Liver (tissue), 9 donors: ENCODE results near the gene DAB1. TPM values are rescaled to one million over a fixed set of nuclear protein-coding genes. Genes with fewer than 3 reads are reported as not detected.

ENCODE experiments used
- DNase-seq: peaks from one replicate; pipeline ENCODE4 v3.0.0-alpha.2; 2017; ENCODE audit warnings: low spot score
- H3K27ac ChIP-seq, 2 donors: one replicate each; pipeline ENCODE4 v1.7.0; 2013; ENCODE audit warnings: inconsistent platforms in 2 of 2, low read length in 2 of 2, control low read depth in 1 of 2, low read depth in 1 of 2, mild to moderate bottlenecking in 1 of 2
- H3K27me3 ChIP-seq, 4 donors: one replicate each; pipeline versions ENCODE4 v1.6.1 to v1.7.0; 2013; ENCODE audit warnings: low read length in 3 of 4, inconsistent platforms in 1 of 4, mild to moderate bottlenecking in 1 of 4, moderate library complexity in 1 of 4; ENCODE audit not compliant: control insufficient read depth in 4 of 4, insufficient read depth in 4 of 4
- H3K36me3 ChIP-seq, 4 donors: one replicate each; pipeline versions ENCODE4 v1.6.1 to v1.7.0; 2013; ENCODE audit warnings: low read length in 3 of 4, mild to moderate bottlenecking in 3 of 4, low read depth in 1 of 4, moderate library complexity in 1 of 4; ENCODE audit not compliant: control insufficient read depth in 4 of 4, insufficient read depth in 3 of 4
- H3K4me1 ChIP-seq, 4 donors: one replicate each; pipeline versions ENCODE4 v1.6.1 to v1.7.0; 2013; ENCODE audit warnings: low read length in 3 of 4, mild to moderate bottlenecking in 3 of 4, moderate library complexity in 1 of 4; ENCODE audit not compliant: control insufficient read depth in 4 of 4, insufficient read depth in 4 of 4
- H3K4me3 ChIP-seq, 3 donors: one replicate each; pipeline versions ENCODE4 v1.6.1 to v1.7.0; 2013; ENCODE audit warnings: low read length in 3 of 3, control low read depth in 1 of 3, low read depth in 1 of 3, mild to moderate bottlenecking in 1 of 3
- H3K9ac ChIP-seq, 2 donors: one replicate each; pipeline ENCODE4 v1.7.0; 2013; ENCODE audit warnings: low read length in 2 of 2, mild to moderate bottlenecking in 2 of 2, moderate library complexity in 2 of 2, control low read depth in 1 of 2, low read depth in 1 of 2
- H3K9me3 ChIP-seq, 4 donors: one replicate each; pipeline versions ENCODE4 v1.6.1 to v1.7.0; 2013; ENCODE audit warnings: low read length in 3 of 4; ENCODE audit not compliant: control insufficient read depth in 4 of 4
- ATF3 ChIP-seq: IDR thresholded peaks from 2 replicates; pipeline ENCODE4 v1.6.1; 2016; ENCODE audit warnings: antibody characterized with exemption
- EGR1 ChIP-seq, 2 donors: IDR thresholded peaks; 2 replicates each; pipeline ENCODE4 v1.6.1; 2016 to 2018; ENCODE audit warnings: antibody characterized with exemption in 2 of 2, low read depth in 2 of 2
- FOXA1 ChIP-seq: IDR thresholded peaks from 2 replicates; pipeline ENCODE4 v1.6.1; 2016; ENCODE audit warnings: antibody characterized with exemption
- FOXA2 ChIP-seq: IDR thresholded peaks from 2 replicates; pipeline ENCODE4 v1.6.1; 2016; ENCODE audit warnings: antibody characterized with exemption
- GABPA ChIP-seq, 2 donors: IDR thresholded peaks in 1 of 2; conservative IDR thresholded peaks in 1 of 2; 2 replicates each; pipeline ENCODE4 v1.6.1; 2016; ENCODE audit warnings: antibody characterized with exemption in 2 of 2, mild to moderate bottlenecking in 1 of 2, moderate library complexity in 1 of 2
- HNF4A ChIP-seq, 2 donors: conservative IDR thresholded peaks; 2 replicates each; pipeline ENCODE4 v1.6.1; 2016; ENCODE audit warnings: antibody characterized with exemption in 2 of 2, mild to moderate bottlenecking in 2 of 2
- JUND ChIP-seq, 2 donors: IDR thresholded peaks; 2 replicates each; pipeline ENCODE4 v1.6.1; 2016; ENCODE audit warnings: antibody characterized with exemption in 2 of 2
- MAX ChIP-seq: IDR thresholded peaks from 2 replicates; pipeline ENCODE4 v1.6.1; 2016; ENCODE audit warnings: antibody characterized with exemption
- NR2F2 ChIP-seq: IDR thresholded peaks from 2 replicates; pipeline ENCODE4 v1.6.1; 2016; ENCODE audit warnings: antibody characterized with exemption
- RAD21 ChIP-seq, 2 donors: IDR thresholded peaks; 2 replicates each; pipeline ENCODE4 v1.6.1; 2016; ENCODE audit warnings: antibody characterized with exemption in 2 of 2, mild to moderate bottlenecking in 2 of 2
- TAF1 ChIP-seq: conservative IDR thresholded peaks from 2 replicates; pipeline ENCODE4 v1.6.1; 2016; ENCODE audit warnings: antibody characterized with exemption, mild to moderate bottlenecking
- YY1 ChIP-seq: IDR thresholded peaks from 2 replicates; pipeline ENCODE4 v1.6.1; 2016; ENCODE audit warnings: antibody characterized with exemption, mild to moderate bottlenecking
- WGBS: extraction: QIAGEN DNeasy Blood & Tissue Kit; methylation state at CpG from one replicate; pipeline ENCODE4 v1.1.7; 2013; 5-methylcytosine and 5-hydroxymethylcytosine counted together
- polyA plus RNA-seq, 2 donors: library from polyadenylated mRNA; stranded (reverse) in 1 of 2; unstranded in 1 of 2; fragments of 200-250 nt in 1 of 2; fragments of >200 nt in 1 of 2; fragmentation: Nextera tagmentation in 1 of 2; extraction: Ambion mirVana in 1 of 2; gene quantifications; one replicate each; pipeline versions ENCODE4 v1.2.1 to v1.2.3, GENCODE V29; 2013 to 2015
- total RNA-seq, 2 donors: library from RNA; depleted of rRNA; stranded (reverse); fragments of >200 nt; gene quantifications; one replicate each; pipeline ENCODE4 v1.2.3, GENCODE V29; 2014
- TF ChIP-seq, protein P1 (sequence below): fragments of 150-350 bp; IDR thresholded peaks from 2 replicates; pipeline ENCODE4 v1.5.1; 2017; ENCODE audit warnings: improper control_type of control experiment, low read depth, low read length; ENCODE audit not compliant: missing input control
- TF ChIP-seq, protein P2 (sequence below): IDR thresholded peaks from 2 replicates; pipeline ENCODE4 v1.6.1; 2016; ENCODE audit warnings: antibody characterized with exemption
- TF ChIP-seq, protein P3 (sequence below): IDR thresholded peaks from 2 replicates; pipeline ENCODE4 v1.6.1; 2016; ENCODE audit warnings: antibody characterized with exemption, mild to moderate bottlenecking
- donor health status: healthy.
- donor health status: healthy.
- donor health status: healthy.
- donor health status: healthy.
- donor health status: healthy.

Gene DAB1
- total and polyA plus RNA-seq, 4 donors: 0.54 to 1.7 (median 1.2) TPM

DNA sequence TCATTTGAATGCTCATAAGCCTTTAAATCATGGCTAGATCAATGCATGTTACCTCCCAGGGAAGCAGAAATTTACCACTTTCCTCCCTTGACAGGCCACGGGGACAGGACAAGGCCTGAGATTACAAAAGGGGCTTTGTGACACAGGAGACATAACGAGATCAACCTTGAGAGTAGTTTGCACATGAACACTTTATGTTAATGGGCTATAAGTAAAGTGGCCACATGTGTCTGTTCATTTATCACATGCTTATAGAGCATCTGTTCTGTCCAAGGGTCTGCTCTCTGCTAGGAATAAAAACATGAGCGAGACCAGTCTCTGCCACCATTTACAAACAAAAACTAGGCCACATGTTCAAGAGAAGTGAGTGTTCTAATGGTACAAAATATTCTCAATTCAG, 314.0 kb downstream of the DAB1 start:
- TF ChIP-seq JUND (IDR thresholded peaks at IDR 0.05): no peak
- no peak for TF ChIP-seq FOXA2
- TF ChIP-seq TAF1: no peak
- TF ChIP-seq EGR1 (IDR thresholded peaks at IDR 0.05; ENCODE audit: low read depth in 2 of 2): no peak
- no peak for TF ChIP-seq YY1
- no peak for TF ChIP-seq ATF3
- no peak for TF ChIP-seq RAD21 (IDR thresholded peaks at IDR 0.05)
- no peak for TF ChIP-seq FOXA1
- TF ChIP-seq, protein P1, sequence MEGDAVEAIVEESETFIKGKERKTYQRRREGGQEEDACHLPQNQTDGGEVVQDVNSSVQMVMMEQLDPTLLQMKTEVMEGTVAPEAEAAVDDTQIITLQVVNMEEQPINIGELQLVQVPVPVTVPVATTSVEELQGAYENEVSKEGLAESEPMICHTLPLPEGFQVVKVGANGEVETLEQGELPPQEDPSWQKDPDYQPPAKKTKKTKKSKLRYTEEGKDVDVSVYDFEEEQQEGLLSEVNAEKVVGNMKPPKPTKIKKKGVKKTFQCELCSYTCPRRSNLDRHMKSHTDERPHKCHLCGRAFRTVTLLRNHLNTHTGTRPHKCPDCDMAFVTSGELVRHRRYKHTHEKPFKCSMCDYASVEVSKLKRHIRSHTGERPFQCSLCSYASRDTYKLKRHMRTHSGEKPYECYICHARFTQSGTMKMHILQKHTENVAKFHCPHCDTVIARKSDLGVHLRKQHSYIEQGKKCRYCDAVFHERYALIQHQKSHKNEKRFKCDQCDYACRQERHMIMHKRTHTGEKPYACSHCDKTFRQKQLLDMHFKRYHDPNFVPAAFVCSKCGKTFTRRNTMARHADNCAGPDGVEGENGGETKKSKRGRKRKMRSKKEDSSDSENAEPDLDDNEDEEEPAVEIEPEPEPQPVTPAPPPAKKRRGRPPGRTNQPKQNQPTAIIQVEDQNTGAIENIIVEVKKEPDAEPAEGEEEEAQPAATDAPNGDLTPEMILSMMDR: no peak
- TF ChIP-seq, protein P2, sequence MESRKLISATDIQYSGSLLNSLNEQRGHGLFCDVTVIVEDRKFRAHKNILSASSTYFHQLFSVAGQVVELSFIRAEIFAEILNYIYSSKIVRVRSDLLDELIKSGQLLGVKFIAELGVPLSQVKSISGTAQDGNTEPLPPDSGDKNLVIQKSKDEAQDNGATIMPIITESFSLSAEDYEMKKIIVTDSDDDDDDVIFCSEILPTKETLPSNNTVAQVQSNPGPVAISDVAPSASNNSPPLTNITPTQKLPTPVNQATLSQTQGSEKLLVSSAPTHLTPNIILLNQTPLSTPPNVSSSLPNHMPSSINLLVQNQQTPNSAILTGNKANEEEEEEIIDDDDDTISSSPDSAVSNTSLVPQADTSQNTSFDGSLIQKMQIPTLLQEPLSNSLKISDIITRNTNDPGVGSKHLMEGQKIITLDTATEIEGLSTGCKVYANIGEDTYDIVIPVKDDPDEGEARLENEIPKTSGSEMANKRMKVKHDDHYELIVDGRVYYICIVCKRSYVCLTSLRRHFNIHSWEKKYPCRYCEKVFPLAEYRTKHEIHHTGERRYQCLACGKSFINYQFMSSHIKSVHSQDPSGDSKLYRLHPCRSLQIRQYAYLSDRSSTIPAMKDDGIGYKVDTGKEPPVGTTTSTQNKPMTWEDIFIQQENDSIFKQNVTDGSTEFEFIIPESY: no peak

DNA sequence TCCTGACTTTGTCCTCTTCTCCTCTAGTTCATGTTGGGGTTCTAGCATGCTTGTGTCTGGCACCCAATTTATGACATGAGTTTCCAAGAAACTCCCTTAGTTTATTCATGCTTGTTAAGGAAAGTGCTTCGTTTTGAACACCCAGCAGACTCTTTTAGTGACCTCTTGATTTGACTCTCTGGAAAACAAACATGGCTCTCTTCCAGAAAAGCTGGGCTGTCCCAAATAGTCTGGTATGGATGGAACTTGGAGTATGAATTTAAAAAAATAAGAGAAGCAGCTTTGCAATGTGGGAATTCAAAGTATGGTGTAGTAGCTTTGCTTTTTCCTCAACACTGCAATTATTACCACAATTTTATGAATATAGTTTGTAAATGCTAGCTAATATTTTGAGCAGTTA, 314.6 kb downstream of the DAB1 start:
- Histone ChIP-seq H3K27me3 (no peaks in the 10 kb centered on the region), H3K27ac (no peak overlapping the region), H3K9ac (no peak overlapping the region), H3K4me1 (no peaks in the 10 kb centered on the region), H3K36me3 (no peaks in the 10 kb centered on the region), H3K9me3 (no peaks in the 10 kb centered on the region), H3K4me3 (no peak overlapping the region)
- 32% methylated on average over 1 of the region's 1 CpG for WGBS
- no peak for DNase-seq
- TF ChIP-seq RAD21 (IDR thresholded peaks at IDR 0.05) (peak in 1 of 2 donors; percentile 17), NR2F2 (peak; percentile 81), HNF4A (conservative IDR thresholded peaks at IDR 0.05) (no peak)
- TF ChIP-seq, protein P1: no peak

More for the DNA sequence above, 314.0 kb downstream of the DAB1 start:
- no peaks in the 10 kb centered on the region for H3K27me3 ChIP-seq
- no peak overlapping the region for H3K9ac ChIP-seq
- no peak overlapping the region for H3K4me3 ChIP-seq
- WGBS: 82% methylated on average over 3 of the region's 3 CpGs
- no peaks in the 10 kb centered on the region for H3K4me1 ChIP-seq
- H3K36me3 ChIP-seq: no peaks in the 10 kb centered on the region
- DNase-seq: no peak
- no peak overlapping the region for H3K27ac ChIP-seq
- H3K9me3 ChIP-seq: no peaks in the 10 kb centered on the region

DNA sequence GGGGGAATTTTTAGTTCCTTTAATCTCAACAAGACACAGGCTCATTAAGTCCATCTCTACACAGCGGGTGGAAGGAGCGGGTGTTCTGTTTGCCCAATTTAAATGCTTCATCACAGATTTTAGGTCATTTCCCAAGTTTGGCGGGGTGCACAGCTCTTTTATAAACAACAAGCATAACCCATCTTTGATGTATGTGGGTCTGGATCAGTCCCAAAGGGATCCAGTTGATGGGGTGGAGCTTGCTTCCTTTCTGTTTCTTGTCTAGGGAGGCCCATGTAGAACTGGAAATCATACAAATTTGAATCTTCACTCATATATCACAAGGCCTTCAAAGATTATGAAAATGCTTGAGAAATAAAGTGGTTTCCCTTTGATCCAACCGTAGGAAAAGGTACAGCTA, 317.6 kb downstream of the DAB1 start:
- Histone ChIP-seq H3K4me1 (no peaks in the 10 kb centered on the region), H3K4me3 (no peak overlapping the region), H3K36me3 (no peaks in the 10 kb centered on the region), H3K27me3 (no peaks in the 10 kb centered on the region), H3K9ac (no peak overlapping the region), H3K9me3 (no peaks in the 10 kb centered on the region), H3K27ac (no peak overlapping the region)
- no peak for DNase-seq
- WGBS: 83% methylated on average over 4 of the region's 4 CpGs
- TF ChIP-seq, protein P3, sequence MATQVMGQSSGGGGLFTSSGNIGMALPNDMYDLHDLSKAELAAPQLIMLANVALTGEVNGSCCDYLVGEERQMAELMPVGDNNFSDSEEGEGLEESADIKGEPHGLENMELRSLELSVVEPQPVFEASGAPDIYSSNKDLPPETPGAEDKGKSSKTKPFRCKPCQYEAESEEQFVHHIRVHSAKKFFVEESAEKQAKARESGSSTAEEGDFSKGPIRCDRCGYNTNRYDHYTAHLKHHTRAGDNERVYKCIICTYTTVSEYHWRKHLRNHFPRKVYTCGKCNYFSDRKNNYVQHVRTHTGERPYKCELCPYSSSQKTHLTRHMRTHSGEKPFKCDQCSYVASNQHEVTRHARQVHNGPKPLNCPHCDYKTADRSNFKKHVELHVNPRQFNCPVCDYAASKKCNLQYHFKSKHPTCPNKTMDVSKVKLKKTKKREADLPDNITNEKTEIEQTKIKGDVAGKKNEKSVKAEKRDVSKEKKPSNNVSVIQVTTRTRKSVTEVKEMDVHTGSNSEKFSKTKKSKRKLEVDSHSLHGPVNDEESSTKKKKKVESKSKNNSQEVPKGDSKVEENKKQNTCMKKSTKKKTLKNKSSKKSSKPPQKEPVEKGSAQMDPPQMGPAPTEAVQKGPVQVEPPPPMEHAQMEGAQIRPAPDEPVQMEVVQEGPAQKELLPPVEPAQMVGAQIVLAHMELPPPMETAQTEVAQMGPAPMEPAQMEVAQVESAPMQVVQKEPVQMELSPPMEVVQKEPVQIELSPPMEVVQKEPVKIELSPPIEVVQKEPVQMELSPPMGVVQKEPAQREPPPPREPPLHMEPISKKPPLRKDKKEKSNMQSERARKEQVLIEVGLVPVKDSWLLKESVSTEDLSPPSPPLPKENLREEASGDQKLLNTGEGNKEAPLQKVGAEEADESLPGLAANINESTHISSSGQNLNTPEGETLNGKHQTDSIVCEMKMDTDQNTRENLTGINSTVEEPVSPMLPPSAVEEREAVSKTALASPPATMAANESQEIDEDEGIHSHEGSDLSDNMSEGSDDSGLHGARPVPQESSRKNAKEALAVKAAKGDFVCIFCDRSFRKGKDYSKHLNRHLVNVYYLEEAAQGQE: no peak
- TF ChIP-seq, protein P1: no peak
- no peak for TF ChIP-seq MAX
- no peak for TF ChIP-seq FOXA1
- no peak for TF ChIP-seq HNF4A (conservative IDR thresholded peaks at IDR 0.05)
- no peak for TF ChIP-seq GABPA (IDR thresholded peaks at IDR 0.05 in 1 of 2, conservative IDR thresholded peaks at IDR 0.05 in 1 of 2)
- no peak for TF ChIP-seq RAD21 (IDR thresholded peaks at IDR 0.05)
